Islet of Langerhans (tissue), 1 donor: ENCODE results near the gene TMEM273.

Experiments
- FAIRE-seq: peaks from one replicate; lab custom pipeline; 2011; peaks lifted over from hg19 to GRCh38; lab: Jason Lieb, UNC

The TMEM273 gene

GRCh38 chr10:49139028-49139845, 49.0 kb downstream of the TMEM273 start:
- no peak for FAIRE-seq

DNA sequence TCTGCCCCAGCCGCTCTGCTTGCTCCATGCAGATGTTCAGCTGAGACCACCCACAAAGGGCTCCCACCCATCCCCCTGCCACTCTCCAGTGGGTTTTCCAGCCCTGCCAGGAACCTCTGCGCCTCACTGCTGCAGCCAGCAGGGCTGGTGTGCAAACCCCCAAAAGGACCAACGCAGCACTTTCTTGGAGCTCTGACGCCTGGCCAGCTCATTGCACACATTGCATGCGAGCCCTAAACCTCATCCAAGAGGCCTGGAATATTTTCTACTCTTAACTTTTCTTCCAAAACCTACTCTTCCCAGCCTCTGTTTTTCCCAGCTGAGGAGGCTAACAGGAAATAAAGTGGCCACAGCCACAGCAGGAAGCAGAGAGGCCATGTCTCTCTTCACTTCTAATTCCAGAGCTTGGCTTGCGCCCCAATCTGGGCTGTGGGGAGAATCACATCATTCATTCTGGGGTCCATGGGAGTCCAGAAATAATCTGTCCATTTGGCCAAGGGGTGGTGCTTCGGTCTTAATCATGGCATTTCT, 49.8 kb downstream of the TMEM273 start:
- FAIRE-seq: no peak

GRCh38 chr10:49136525-49136924, 51.7 kb downstream of the TMEM273 start:
- no peak for FAIRE-seq

DNA sequence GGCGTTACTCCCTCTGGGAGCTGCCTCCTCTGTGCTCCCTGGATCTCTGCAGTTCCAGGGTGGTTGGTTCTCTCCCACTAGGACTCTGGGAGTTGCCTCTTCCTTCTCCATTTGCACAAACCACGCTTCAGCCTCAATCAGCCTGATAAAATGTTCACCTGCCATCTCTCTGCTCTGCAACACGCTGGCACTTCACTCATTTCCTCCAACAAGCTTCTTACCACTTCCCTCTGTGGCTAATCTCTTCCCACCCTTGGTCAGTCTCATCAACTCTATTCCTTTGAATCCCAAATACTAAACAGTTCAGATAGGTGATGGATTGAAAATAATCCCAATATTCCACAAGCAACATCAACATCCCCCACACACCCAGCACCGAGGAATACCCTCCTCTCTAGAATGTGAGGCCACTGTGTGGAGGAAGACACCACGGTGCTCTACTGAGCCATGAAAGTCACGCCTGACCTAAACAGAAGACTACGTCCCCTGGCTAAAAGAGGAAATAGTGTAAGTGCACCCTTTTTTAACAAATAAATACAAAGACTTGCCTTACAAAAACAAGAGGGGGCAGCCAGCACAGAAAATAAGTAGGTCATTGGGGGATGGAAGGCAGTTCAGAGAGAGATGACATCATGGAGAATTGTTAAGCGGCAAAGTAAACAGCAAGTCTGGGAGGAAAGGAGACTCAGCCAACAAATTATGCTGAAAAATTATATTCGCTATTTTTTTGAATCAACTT, 52.4 kb downstream of the TMEM273 start:
- FAIRE-seq: no peak

GRCh38 chr10:49134327-49134726, 53.9 kb downstream of the TMEM273 start:
- FAIRE-seq: no peak

DNA sequence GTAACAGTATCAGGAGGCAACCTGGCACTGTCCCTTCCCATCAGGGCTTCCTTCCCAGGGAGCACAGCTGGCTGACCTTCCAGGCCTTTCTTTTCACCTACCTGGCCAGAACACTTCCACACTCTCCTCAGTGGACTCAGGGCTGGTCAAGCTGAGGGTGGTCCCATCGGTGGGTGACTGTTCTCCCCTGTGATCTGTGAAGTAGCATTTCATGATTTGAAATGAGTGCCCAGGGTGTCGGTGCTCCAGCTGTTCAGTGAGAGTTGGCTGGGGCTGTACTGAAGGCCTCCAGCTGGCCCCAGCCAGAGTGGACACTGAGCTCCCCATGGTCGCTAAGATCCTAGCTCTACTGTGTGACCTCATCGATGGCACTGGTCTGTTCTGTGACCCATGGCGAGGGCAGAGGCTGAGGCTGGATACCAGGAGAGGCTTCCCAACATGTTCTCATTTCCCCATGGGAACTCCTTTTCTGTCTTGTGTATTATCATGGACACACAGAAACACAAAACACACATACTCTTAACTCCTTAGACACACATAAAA, 54.4 kb downstream of the TMEM273 start, which contains the start of gene FAM170B:
Gene FAM170B (minus strand): TSS at position 316 of the 543 bp plus-strand sequence. CDS start 103 bp downstream, at position 213.
- FAIRE-seq: no peak

GRCh38 chr10:49132362-49132737, 55.8 kb downstream of the TMEM273 start:
- FAIRE-seq: no peak

GRCh38 chr10:49131507-49132361, 56.5 kb downstream of the TMEM273 start:
- FAIRE-seq: no peak

DNA sequence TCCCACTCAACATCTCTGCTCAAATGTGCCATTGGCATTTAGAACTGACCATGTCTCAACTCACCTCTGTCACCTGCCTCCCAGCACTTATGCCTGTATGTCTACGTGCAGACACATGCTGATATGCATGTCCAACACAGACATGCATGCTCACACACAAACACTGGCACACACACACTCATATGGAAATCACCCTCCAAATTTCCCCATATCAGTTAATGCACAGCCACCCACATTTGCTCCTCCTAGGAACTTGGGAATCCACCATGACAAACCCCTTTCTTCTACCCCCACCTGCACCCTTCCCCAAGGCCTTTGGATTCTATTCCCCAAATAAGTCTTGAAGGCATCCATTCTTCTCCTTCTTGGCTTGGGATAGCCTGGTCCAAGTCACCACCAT, 58.8 kb downstream of the TMEM273 start:
- FAIRE-seq: no peak

DNA sequence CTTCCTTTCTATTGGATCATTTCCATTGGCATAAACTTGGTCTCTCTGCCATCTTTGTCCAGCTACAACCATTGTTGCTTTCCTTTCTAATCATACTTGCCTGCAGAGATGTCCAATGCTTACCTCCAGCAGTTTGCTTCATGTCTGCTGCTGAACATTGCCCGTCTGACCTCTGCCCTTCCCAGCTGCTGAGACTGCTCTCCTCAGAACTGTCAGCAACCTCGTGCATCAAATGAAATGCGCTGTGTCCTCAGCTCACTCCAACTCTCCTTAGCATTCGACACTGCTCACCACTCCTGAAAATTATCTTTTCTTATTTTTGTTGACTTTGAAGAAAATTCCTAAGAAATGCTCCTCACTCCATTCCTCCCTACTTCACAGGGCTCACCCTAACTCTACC, 59.3 kb downstream of the TMEM273 start:
- no peak for FAIRE-seq

DNA sequence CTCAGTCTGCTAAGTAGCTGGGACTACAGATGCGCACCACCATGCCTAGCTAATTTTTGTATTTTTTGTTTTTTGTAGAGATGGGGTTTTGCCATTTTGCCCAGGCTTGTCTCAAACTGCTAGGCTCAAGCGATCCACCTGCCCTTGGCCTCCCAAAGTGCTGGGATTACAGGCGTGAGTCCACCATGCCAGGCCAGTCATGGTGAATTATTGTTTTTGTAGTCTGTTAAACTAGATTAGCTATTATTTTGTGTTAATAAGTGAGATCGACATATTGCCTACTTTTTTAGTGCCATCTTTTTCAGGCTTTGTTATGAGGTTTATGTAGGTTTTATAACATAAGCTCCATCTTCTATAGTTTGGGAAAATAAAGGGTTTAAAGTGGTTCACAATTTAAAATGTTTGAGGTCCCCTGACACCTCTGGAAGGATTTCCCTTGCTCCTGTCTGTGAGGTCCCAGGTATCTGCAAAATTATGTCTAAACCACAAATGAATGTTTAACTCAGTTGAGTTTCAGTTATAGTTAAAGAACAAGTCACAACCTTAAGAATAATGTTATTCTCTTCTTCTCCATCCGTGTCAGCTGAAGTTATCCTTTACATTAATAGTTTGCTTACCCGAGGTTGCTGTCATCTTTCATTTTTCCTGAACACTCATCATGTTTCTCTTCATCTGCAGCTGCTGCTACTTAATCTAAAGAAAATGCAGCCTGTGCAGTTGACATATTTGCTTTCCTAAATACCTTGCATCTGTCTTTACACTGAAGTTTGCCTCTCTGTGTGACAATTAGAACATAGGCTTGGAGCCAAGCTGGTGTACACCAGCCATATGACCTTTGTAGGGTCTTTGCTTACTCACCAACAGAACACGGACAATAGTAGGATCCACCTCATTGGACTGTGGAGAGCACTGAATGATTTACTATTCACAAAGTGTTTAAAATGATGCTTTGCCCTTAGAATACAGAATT, 63.9 kb downstream of the TMEM273 start:
- FAIRE-seq: no peak

DNA sequence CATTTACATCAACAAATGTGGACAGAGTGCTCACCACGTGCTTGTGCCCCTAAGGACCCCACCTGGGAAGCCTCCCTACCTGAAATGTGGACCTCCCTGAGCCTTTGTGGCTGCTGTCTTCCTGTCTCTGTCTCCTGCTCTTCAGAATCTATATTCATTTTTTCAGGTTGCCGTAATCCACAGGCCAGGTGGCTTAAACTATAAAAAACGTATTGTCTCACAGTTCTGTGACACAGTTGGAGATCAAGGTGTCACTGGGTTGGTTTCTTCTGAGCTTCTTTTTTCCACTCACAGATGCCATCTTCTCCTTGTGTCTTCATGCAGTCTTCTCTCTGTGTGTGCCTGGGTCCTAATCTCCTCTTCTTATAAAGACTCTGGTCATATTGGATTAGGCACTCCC, 67.3 kb downstream of the TMEM273 start:
- no peak for FAIRE-seq

DNA sequence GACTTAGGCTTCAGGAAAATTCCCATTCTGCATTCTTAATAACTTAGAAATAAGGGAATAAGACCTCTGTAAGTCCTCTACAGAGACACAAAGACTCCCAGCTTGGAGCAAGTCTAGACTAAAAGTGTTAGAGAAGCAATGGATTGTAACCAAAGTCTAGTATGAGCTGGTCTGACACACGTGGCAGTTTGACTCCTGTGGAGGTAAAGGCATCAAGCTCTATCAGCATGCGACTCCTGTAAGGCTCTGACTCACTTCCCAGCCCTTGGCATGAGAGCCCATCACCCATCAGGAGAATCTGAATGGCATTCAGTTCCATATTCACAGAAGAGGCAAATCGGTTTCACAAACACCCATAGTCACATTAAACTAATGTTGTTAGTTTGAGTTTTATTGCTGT, 68.4 kb downstream of the TMEM273 start:
- no peak for FAIRE-seq

- FAIRE-seq: no peak
These were observed 69.6 kb downstream of the TMEM273 start for GRCh38 chr10:49118430-49119074.

GRCh38 chr10:49117376-49118070, 70.7 kb downstream of the TMEM273 start:
- FAIRE-seq: no peak

DNA sequence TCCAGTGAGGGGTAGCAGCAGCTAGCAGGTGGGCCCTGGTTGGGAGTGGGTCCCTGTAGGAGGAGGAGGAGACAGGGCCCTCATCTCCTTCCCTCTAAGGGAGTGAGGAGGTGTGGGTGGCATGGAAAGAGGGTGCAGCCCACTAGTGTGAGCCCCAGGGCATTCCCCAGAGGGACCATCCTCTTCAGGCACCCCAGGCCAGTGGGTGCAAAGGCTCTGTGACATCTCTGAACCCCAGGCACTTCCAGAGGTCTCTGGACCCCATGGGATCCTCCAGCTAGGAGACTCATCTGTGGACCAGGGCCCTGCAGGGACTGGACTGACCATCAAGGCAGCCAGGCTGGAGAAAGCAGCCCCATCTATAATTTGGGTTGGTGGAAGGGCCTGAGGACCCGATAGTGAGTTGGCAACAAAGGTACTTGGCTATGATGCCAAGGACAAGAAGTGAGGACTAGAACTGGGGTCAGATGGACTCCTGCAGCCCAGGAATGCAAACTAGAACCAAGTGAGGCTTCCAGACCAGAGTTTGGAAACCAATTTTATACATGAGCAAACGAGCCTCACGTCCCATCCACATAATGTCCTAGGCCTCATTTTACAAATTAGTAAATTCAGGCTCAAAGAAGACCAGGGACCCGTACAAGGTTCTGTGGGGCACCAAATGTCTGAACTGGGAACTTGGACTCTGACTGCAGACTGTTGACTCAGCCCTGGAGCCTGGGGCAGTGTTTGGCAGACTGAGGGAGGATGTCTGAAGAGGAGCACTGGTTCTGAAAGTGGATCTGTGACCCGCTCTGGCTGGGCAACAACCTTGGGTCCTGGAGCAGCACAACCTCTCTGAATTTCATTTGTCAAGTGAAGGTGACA, 71.4 kb downstream of the TMEM273 start:
- no peak for FAIRE-seq

DNA sequence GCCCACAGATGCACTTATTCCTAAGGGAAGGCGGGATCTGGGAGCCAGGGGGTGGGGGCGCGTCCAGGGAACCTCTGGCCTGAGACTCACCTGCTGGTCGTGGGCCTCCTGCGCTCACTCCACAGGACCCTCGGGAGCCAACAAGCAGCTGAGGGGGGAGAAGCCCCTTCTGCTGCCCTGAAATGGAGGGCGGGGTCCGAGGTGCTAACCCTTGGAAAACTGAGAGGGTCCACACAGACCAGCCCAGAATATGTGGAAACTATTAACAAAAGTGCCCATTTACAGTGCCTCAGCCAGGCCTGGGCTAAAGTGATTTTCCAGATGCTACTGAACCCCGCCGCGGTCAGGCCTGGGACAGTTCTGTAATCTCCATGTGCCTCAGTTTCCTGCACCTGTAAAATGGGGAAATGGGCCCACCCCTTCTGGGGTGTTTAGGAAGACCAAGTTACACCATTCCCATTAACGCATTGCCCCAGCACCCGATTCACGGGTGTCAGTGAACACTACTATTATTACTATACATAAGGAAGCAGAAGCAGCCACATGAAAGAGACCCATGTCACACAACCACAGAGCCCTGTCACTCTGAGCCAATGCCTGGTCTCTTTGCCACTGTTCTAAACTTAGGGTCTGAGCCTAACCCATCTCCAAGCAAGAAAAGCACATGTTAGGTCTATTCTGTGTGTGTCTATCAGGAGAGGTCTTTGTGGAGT, 72.2 kb downstream of the TMEM273 start:
- no peak for FAIRE-seq
